CD4-positive, alpha-beta T cell treated with Interleukin-17A for 1 hour (primary cell): ENCODE data around the gene EPB41L3.
A peak's percentile ranks its signal among the peaks of the same experiment; 100 is the strongest.
"Not testable (repeated sequence)": the region's sequence is repeated elsewhere in the genome, so short reads cannot be mapped to it uniquely, and the experiment has no call there.

Source experiments
- DNase-seq: peaks from one replicate; pipeline ENCODE4 v3.0.0-alpha.2; 2020

Gene EPB41L3

GRCh38 chr18:5490753-5491480 is 52.9 kb downstream of the EPB41L3 start:
- no peak for DNase-seq

- DNase-seq, result no peak
Measured at GRCh38 chr18:5488844-5489243, 55.0 kb downstream of the EPB41L3 start.

GRCh38 chr18:5488044-5488443 is 55.8 kb downstream of the EPB41L3 start:
- not testable (repeated sequence) for DNase-seq

GRCh38 chr18:5484526-5484925 is 59.3 kb downstream of the EPB41L3 start:
- DNase-seq, result no peak

- no peak for DNase-seq
Measured at GRCh38 chr18:5481621-5482020, 62.2 kb downstream of the EPB41L3 start.

- DNase-seq, result no peak
Measured at GRCh38 chr18:5478261-5478660, 65.5 kb downstream of the EPB41L3 start.

- DNase-seq, result no peak
Measured at GRCh38 chr18:5476961-5477800, 66.6 kb downstream of the EPB41L3 start.

GRCh38 chr18:5475267-5475666 is 68.5 kb downstream of the EPB41L3 start:
- no peak for DNase-seq

- DNase-seq, result no peak
Measured at GRCh38 chr18:5469340-5469739, 74.5 kb downstream of the EPB41L3 start.

GRCh38 chr18:5468394-5468793 is 75.4 kb downstream of the EPB41L3 start:
- no peak for DNase-seq

GRCh38 chr18:5467671-5468070 is 76.1 kb downstream of the EPB41L3 start:
- no peak for DNase-seq

GRCh38 chr18:5466256-5466655 is 77.5 kb downstream of the EPB41L3 start:
- no peak for DNase-seq

- no peak for DNase-seq
Measured at GRCh38 chr18:5464251-5464650, 79.5 kb downstream of the EPB41L3 start.

GRCh38 chr18:5463831-5464230 is 80.0 kb downstream of the EPB41L3 start:
- no peak for DNase-seq

- no peak for DNase-seq
Measured at GRCh38 chr18:5463390-5463789, 80.4 kb downstream of the EPB41L3 start.

- DNase-seq, result peak; percentile 7
Measured at GRCh38 chr18:5462227-5462626, 81.6 kb downstream of the EPB41L3 start.

GRCh38 chr18:5461041-5461440 is 82.8 kb downstream of the EPB41L3 start:
- DNase-seq, result no peak

- DNase-seq, result no peak
Measured at GRCh38 chr18:5457462-5457957, 86.3 kb downstream of the EPB41L3 start.

GRCh38 chr18:5456577-5457461 is 87.0 kb downstream of the EPB41L3 start:
- peak; percentile 10 for DNase-seq

- peak; percentile 12 for DNase-seq
Measured at GRCh38 chr18:5455674-5456073, 88.1 kb downstream of the EPB41L3 start.

- DNase-seq, result no peak
Measured at GRCh38 chr18:5452943-5453443, 90.8 kb downstream of the EPB41L3 start.

- no peak for DNase-seq
Measured at GRCh38 chr18:5451871-5452270, 91.9 kb downstream of the EPB41L3 start.

GRCh38 chr18:5451150-5451549 is 92.6 kb downstream of the EPB41L3 start:
- DNase-seq, result no peak
